ENCODE measurements around the gene B3GNT3. TPM values are rescaled to one million over a fixed set of nuclear protein-coding genes. Genes with fewer than 3 reads are reported as not detected.

Gene B3GNT3
- total and polyA plus RNA-seq, 2 of the 13 experiments (the other 11 are each of a cell fraction or from before 2014, with no cell fraction given) = 0.86 to 4.0 TPM

- TF ChIP-seq, protein P1, sequence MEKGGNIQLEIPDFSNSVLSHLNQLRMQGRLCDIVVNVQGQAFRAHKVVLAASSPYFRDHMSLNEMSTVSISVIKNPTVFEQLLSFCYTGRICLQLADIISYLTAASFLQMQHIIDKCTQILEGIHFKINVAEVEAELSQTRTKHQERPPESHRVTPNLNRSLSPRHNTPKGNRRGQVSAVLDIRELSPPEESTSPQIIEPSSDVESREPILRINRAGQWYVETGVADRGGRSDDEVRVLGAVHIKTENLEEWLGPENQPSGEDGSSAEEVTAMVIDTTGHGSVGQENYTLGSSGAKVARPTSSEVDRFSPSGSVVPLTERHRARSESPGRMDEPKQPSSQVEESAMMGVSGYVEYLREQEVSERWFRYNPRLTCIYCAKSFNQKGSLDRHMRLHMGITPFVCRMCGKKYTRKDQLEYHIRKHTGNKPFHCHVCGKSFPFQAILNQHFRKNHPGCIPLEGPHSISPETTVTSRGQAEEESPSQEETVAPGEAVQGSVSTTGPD (CRISPR knock-in tag; IDR thresholded peaks at IDR 0.05) = no peak
- TF ChIP-seq GFI1 (CRISPR knock-in tag; IDR thresholded peaks at IDR 0.05; ENCODE audit: borderline replicate concordance) = no peak
- no peak for TF ChIP-seq ZNF543 (CRISPR knock-in tag; IDR thresholded peaks at IDR 0.05)
- no peak for TF ChIP-seq MIER2 (CRISPR knock-in tag; IDR thresholded peaks at IDR 0.05)
- TF ChIP-seq TP53 (CRISPR knock-in tag; conservative IDR thresholded peaks at IDR 0.05) = no peak
- no peak for TF ChIP-seq RXRA (CRISPR knock-in tag; IDR thresholded peaks at IDR 0.05)
- TF ChIP-seq THRA (CRISPR knock-in tag; IDR thresholded peaks at IDR 0.05; ENCODE audit: borderline replicate concordance) = no peak
- no peak for TF ChIP-seq RFX3 (CRISPR knock-in tag; IDR thresholded peaks at IDR 0.05)
- TF ChIP-seq ZNF589 (CRISPR knock-in tag; conservative IDR thresholded peaks at IDR 0.05) = no peak
- peak; percentile 79 for TF ChIP-seq CHD4 (IDR thresholded peaks at IDR 0.05; ENCODE audit: borderline replicate concordance, low read length)
- no peak for TF ChIP-seq CREB1 (IDR thresholded peaks at IDR 0.05)
- no peak for TF ChIP-seq CREB1 (CRISPR knock-in tag; IDR thresholded peaks at IDR 0.05)
- TF ChIP-seq ZNF576 (CRISPR knock-in tag; IDR thresholded peaks at IDR 0.05) = no peak
- no peak for TF ChIP-seq BRF2 (CRISPR knock-in tag; IDR thresholded peaks at IDR 0.05)
- TF ChIP-seq ZNF367 (CRISPR knock-in tag; IDR thresholded peaks at IDR 0.05; ENCODE audit: borderline replicate concordance) = no peak
- TF ChIP-seq ZNF362 (CRISPR knock-in tag; IDR thresholded peaks at IDR 0.05; ENCODE audit: borderline replicate concordance) = no peak
- no peak for TF ChIP-seq CREM (IDR thresholded peaks at IDR 0.05)
- TF ChIP-seq CREM (CRISPR knock-in tag; IDR thresholded peaks at IDR 0.05) = no peak
- no peak for TF ChIP-seq SSRP1 (CRISPR knock-in tag; IDR thresholded peaks at IDR 0.05)
- TF ChIP-seq, protein P2, sequence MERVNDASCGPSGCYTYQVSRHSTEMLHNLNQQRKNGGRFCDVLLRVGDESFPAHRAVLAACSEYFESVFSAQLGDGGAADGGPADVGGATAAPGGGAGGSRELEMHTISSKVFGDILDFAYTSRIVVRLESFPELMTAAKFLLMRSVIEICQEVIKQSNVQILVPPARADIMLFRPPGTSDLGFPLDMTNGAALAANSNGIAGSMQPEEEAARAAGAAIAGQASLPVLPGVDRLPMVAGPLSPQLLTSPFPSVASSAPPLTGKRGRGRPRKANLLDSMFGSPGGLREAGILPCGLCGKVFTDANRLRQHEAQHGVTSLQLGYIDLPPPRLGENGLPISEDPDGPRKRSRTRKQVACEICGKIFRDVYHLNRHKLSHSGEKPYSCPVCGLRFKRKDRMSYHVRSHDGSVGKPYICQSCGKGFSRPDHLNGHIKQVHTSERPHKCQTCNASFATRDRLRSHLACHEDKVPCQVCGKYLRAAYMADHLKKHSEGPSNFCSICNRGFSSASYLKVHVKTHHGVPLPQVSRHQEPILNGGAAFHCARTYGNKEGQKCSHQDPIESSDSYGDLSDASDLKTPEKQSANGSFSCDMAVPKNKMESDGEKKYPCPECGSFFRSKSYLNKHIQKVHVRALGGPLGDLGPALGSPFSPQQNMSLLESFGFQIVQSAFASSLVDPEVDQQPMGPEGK (CRISPR knock-in tag; IDR thresholded peaks at IDR 0.05) = peak; percentile 98
- TF ChIP-seq NFRKB (IDR thresholded peaks at IDR 0.05) = no peak
- TF ChIP-seq ZNF138 (CRISPR knock-in tag; IDR thresholded peaks at IDR 0.05; ENCODE audit: low read depth) = no peak
Observed at GRCh38 chr19:17751103-17751911, 43.6 kb upstream of the B3GNT3 start, which contains the start of gene FCHO1 (continued).

Data from HepG2 (cell line).